IMR-90 (cell line): ENCODE measurements around the gene SPIC. TPM values are rescaled to one million over a fixed set of nuclear protein-coding genes. Genes with fewer than 3 reads are reported as not detected.

ENCODE experiments used
- ATAC-seq: fragments of 200-7000 bp; cut with Tn5 transposase; 2 replicates; pipeline ENCODE4 v1.9.1; 2020; ENCODE audit warnings: low read depth, mild to moderate bottlenecking, moderate library complexity
- BruUV-seq: library from RNA; stranded (reverse); fragments of 400-500 nt; replicated peaks from 2 replicates; lab custom pipeline; 2021; lab: Mats Ljungman, UMichigan
- CTCF ChIA-PET: fragments of 300-600 bp; formaldehyde crosslinking; extraction: SDS; loops from one replicate; lab custom pipeline; 2021; ENCODE audit warnings: antibody characterized with exemption; lab: Yijun Ruan, JAX
- POLR2A ChIA-PET: fragments of 300-600 bp; sonication (Branson Sonifier 250); formaldehyde crosslinking; loops from one replicate; lab custom pipeline; 2022; ENCODE audit warnings: antibody characterized with exemption; ENCODE audit not compliant: unreplicated experiment; lab: Charles Lee
- DNase-seq: peaks from one replicate; pipeline ENCODE4 v3.0.0; 2013
- H2AFZ ChIP-seq: replicated peaks from 2 replicates; pipeline ENCODE3; 2013; ENCODE audit warnings: low read length, mild to moderate bottlenecking; ENCODE audit not compliant: poor library complexity
- H2AK5ac ChIP-seq: 2 replicates; pipeline ENCODE4 v1.6.1; 2013; ENCODE audit warnings: low read depth, low read length, inconsistent platforms
- H2AK9ac ChIP-seq: replicated peaks from 2 replicates; pipeline ENCODE3; 2013; ENCODE audit warnings: mild to moderate bottlenecking, low read depth, low read length, moderate library complexity; ENCODE audit not compliant: poor library complexity
- H2BK120ac ChIP-seq: 2 replicates; pipeline ENCODE4 v1.6.1; 2013; ENCODE audit warnings: low read depth, low read length, inconsistent platforms
- H2BK15ac ChIP-seq: 3 replicates; pipeline ENCODE4 v1.6.1; 2013; ENCODE audit warnings: low read depth, low read length, inconsistent platforms
- H2BK20ac ChIP-seq: 2 replicates; pipeline ENCODE4 v1.6.1; 2013; ENCODE audit warnings: low read depth, mild to moderate bottlenecking, inconsistent platforms, low read length, moderate library complexity
- H2BK5ac ChIP-seq: 2 replicates; pipeline ENCODE4 v1.6.1; 2013; ENCODE audit warnings: mild to moderate bottlenecking, low read depth, low read length, inconsistent platforms; ENCODE audit not compliant: poor library complexity, severe bottlenecking
- H3K14ac ChIP-seq: replicated peaks from 2 replicates; pipeline ENCODE4 v1.6.1; 2013; ENCODE audit warnings: low read depth, low read length, inconsistent platforms
- H3K18ac ChIP-seq: 2 replicates; pipeline ENCODE4 v1.6.1; 2013; ENCODE audit warnings: low read depth, low read length, control low read depth
- H3K23ac ChIP-seq: 2 replicates; pipeline ENCODE4 v1.6.1; 2013; ENCODE audit warnings: low read depth, low read length, inconsistent platforms
- H3K27ac ChIP-seq: 2 replicates; pipeline ENCODE4 v1.5.1; 2013; ENCODE audit warnings: mild to moderate bottlenecking, control low read depth, low read length; ENCODE audit not compliant: insufficient read depth
- H3K27me3 ChIP-seq: 2 replicates; pipeline ENCODE4 v1.6.1; 2013; ENCODE audit warnings: low read length; ENCODE audit not compliant: control insufficient read depth, insufficient read depth
- H3K36me3 ChIP-seq: 2 replicates; pipeline ENCODE4 v1.6.1; 2013; ENCODE audit warnings: low read length, mixed read lengths; ENCODE audit not compliant: control insufficient read depth, insufficient read depth
- H3K4ac ChIP-seq: 2 replicates; pipeline ENCODE4 v1.6.1; 2013; ENCODE audit warnings: low read depth, low read length, inconsistent platforms
- H3K4me1 ChIP-seq: 2 replicates; pipeline ENCODE4 v1.6.1; 2013; ENCODE audit warnings: low read length, mixed read lengths; ENCODE audit not compliant: control insufficient read depth, insufficient read depth
- H3K4me2 ChIP-seq: 2 replicates; pipeline ENCODE4 v1.6.1; 2013; ENCODE audit warnings: low read depth, mild to moderate bottlenecking, control low read depth, low read length, moderate library complexity
- H3K4me3 ChIP-seq: 2 replicates; pipeline ENCODE4 v1.5.1; 2013; ENCODE audit warnings: low read depth, mild to moderate bottlenecking, control low read depth, low read length, moderate library complexity; ENCODE audit not compliant: insufficient read depth
- H3K56ac ChIP-seq: 2 replicates; pipeline ENCODE4 v1.6.1; 2013; ENCODE audit warnings: low read length, inconsistent platforms; ENCODE audit not compliant: insufficient read depth; ENCODE audit errors: extremely low read depth
- H3K79me1 ChIP-seq, 2 experiments: 2 replicates each; pipeline ENCODE4 v1.6.1; 2013; ENCODE audit warnings: low read length in 2 of 2, inconsistent platforms in 1 of 2, low read depth in 1 of 2
- H3K9ac ChIP-seq: 2 replicates; pipeline ENCODE4 v1.6.1; 2013; ENCODE audit warnings: low read depth, low read length, control low read depth
- H3K9me1 ChIP-seq: 2 replicates; pipeline ENCODE4 v1.6.1; 2013; ENCODE audit warnings: low read length, inconsistent platforms; ENCODE audit not compliant: insufficient read depth
- H3K9me3 ChIP-seq: 2 replicates; pipeline ENCODE4 v1.6.1; 2013; ENCODE audit warnings: low read length; ENCODE audit not compliant: control insufficient read depth, insufficient read depth
- H4K20me1 ChIP-seq: 2 replicates; pipeline ENCODE4 v1.6.1; 2013; ENCODE audit warnings: low read length, inconsistent platforms; ENCODE audit not compliant: insufficient read depth
- H4K5ac ChIP-seq: 2 replicates; pipeline ENCODE4 v1.6.1; 2013; ENCODE audit warnings: mild to moderate bottlenecking, low read depth, low read length, control low read depth
- H4K8ac ChIP-seq, 2 experiments: 2 replicates each; pipeline ENCODE4 v1.6.1; 2013; ENCODE audit warnings: low read depth in 2 of 2, low read length in 2 of 2, control low read depth in 1 of 2, inconsistent platforms in 1 of 2
- H4K91ac ChIP-seq: 2 replicates; pipeline ENCODE4 v1.6.1; 2013; ENCODE audit warnings: low read depth, low read length, inconsistent platforms; ENCODE audit not compliant: insufficient read depth
- BHLHE40 ChIP-seq: fragments of 150-350 bp; IDR thresholded peaks from 2 replicates; pipeline ENCODE4 v1.6.1; 2016; ENCODE audit warnings: mild to moderate bottlenecking, low read depth, low read length
- CHD1 ChIP-seq: IDR thresholded peaks from 2 replicates; pipeline ENCODE4 v1.6.1; 2012; ENCODE audit warnings: low read depth, low read length, improper control_type of control experiment
- NFE2L2 ChIP-seq: fragments of 150-350 bp; IDR thresholded peaks from 2 replicates; pipeline ENCODE4 v1.6.1; 2016; ENCODE audit warnings: low read depth, mild to moderate bottlenecking, low read length
- POLR2A ChIP-seq: IDR thresholded peaks from 2 replicates; pipeline ENCODE4 v1.6.1; 2012; ENCODE audit warnings: mild to moderate bottlenecking, low read depth, low read length
- WGBS, 2 experiments: methylation state at CpG; one replicate each; pipeline versions ENCODE4 v1.1.5 to v1.1.7; 2013; ENCODE audit warnings: missing lambda C conversion rate in 2 of 2; ENCODE audit not compliant: insufficient read length in 1 of 2; ENCODE audit errors: extremely low coverage in 2 of 2; 5-methylcytosine and 5-hydroxymethylcytosine counted together
- dilution Hi-C: fragments of 300-500 bp; cut with HindIII; formaldehyde crosslinking; loops from one replicate; pipeline ENCODE4 v1.14.3; 2018; ENCODE audit warnings: low sequenced_read_pairs; ENCODE audit not compliant: unreplicated experiment
- in situ Hi-C: fragments of 300-500 bp; cut with MboI; formaldehyde crosslinking; loops from 3 replicates; pipeline ENCODE4 v1.14.3; 2019; ENCODE audit warnings: low sequenced_read_pairs, inconsistent platforms, mixed read lengths
- intact Hi-C: fragments of 100-400 bp; cut with micrococcal nuclease; formaldehyde crosslinking; loops from 2 replicates; pipeline ENCODE4 v1.10.0; 2022
- polyA plus RNA-seq, 3 experiments: library from polyadenylated mRNA; depleted of rRNA; stranded (reverse); fragments of >200 nt; gene quantifications; 2 replicates each; pipeline ENCODE4 v1.2.3, GENCODE V29; 2012; ENCODE audit warnings: low replicate concordance in 1 of 3
- total RNA-seq: library from RNA; depleted of rRNA; stranded (reverse); fragments of >200 nt; gene quantifications from 2 replicates; pipeline ENCODE4 v1.2.3, GENCODE V29; 2012
- TF ChIP-seq, protein P1 (sequence below): conservative IDR thresholded peaks from 2 replicates; pipeline ENCODE4 v1.5.1; 2012; ENCODE audit warnings: mild to moderate bottlenecking, low read depth, low read length, improper control_type of control experiment
- TF ChIP-seq, protein P2 (sequence below): fragments of 150-350 bp; IDR thresholded peaks from 2 replicates; pipeline ENCODE4 v1.6.1; 2016; ENCODE audit warnings: low read depth, mild to moderate bottlenecking, low read length, moderate library complexity, borderline replicate concordance

SPIC gene
- total and polyA plus RNA-seq, 2 of the 4 experiments (the other 2 are of a cell fraction) = not detected

DNA sequence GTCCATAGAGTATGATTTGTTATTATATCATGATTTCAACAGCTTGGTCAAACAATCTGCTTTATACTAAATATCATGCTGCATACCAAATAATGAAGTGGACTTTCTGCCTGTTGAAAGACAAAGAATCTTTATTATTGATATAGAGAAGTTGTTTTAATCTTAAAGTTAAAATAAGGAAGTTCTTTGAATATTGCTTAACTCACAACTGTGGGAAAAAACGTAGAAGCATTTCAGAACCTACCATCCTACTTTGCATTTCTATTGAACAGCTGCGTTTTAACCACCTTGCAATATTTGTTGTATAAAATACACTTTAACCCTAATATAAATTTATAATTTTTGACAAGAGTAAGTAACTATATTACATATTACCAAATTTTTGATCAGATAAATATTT, 44.7 kb upstream of the SPIC start:
- no peaks in the 10 kb centered on the region for H3K27me3 ChIP-seq
- dilution Hi-C loops = no loop called here
- H2AFZ ChIP-seq = no peak overlapping the region
- no peak overlapping the region for H2AK9ac ChIP-seq
- H2AK5ac ChIP-seq = no peak overlapping the region
- H3K56ac ChIP-seq = no peak overlapping the region
- no peak overlapping the region for H2BK120ac ChIP-seq
- no peaks in the 10 kb centered on the region for H3K36me3 ChIP-seq
- ChIA-PET CTCF (no interaction called here), POLR2A (no interaction called here)
- no peaks in the 10 kb centered on the region for H4K20me1 ChIP-seq
- no CpG with 5 or more reads among the region's 2 CpGs for WGBS, 2 experiments
- no peak overlapping the region for H3K14ac ChIP-seq
- no peaks in the 10 kb centered on the region for H3K79me1 ChIP-seq
- no peak overlapping the region for H3K4me3 ChIP-seq
- H3K27ac ChIP-seq = no peak overlapping the region
- no peak for ATAC-seq
- no peak overlapping the region for H2BK15ac ChIP-seq
- H3K4me2 ChIP-seq = no peak overlapping the region
- no TSS peak for BruUV-seq
- no peak overlapping the region for H3K23ac ChIP-seq
- H3K9me1 ChIP-seq = no peaks in the 10 kb centered on the region
- H3K9ac ChIP-seq = no peak overlapping the region
- H3K4me1 ChIP-seq = no peaks in the 10 kb centered on the region
- no peak overlapping the region for H3K4ac ChIP-seq
- H2BK5ac ChIP-seq = no peak overlapping the region
- H4K8ac ChIP-seq = no peak overlapping the region
- no peak for DNase-seq
- no peaks in the 10 kb centered on the region for H3K9me3 ChIP-seq
- intact Hi-C loops = no loop called here
- in situ Hi-C loops = no loop called here
- H3K18ac ChIP-seq = no peak overlapping the region
- TF ChIP-seq BHLHE40 (no peak), POLR2A (no peak), NFE2L2 (no peak), CHD1 (no peak)
- TF ChIP-seq, protein P1, sequence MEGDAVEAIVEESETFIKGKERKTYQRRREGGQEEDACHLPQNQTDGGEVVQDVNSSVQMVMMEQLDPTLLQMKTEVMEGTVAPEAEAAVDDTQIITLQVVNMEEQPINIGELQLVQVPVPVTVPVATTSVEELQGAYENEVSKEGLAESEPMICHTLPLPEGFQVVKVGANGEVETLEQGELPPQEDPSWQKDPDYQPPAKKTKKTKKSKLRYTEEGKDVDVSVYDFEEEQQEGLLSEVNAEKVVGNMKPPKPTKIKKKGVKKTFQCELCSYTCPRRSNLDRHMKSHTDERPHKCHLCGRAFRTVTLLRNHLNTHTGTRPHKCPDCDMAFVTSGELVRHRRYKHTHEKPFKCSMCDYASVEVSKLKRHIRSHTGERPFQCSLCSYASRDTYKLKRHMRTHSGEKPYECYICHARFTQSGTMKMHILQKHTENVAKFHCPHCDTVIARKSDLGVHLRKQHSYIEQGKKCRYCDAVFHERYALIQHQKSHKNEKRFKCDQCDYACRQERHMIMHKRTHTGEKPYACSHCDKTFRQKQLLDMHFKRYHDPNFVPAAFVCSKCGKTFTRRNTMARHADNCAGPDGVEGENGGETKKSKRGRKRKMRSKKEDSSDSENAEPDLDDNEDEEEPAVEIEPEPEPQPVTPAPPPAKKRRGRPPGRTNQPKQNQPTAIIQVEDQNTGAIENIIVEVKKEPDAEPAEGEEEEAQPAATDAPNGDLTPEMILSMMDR = no peak
- TF ChIP-seq, protein P2, sequence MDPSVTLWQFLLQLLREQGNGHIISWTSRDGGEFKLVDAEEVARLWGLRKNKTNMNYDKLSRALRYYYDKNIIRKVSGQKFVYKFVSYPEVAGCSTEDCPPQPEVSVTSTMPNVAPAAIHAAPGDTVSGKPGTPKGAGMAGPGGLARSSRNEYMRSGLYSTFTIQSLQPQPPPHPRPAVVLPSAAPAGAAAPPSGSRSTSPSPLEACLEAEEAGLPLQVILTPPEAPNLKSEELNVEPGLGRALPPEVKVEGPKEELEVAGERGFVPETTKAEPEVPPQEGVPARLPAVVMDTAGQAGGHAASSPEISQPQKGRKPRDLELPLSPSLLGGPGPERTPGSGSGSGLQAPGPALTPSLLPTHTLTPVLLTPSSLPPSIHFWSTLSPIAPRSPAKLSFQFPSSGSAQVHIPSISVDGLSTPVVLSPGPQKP = no peak
- H4K91ac ChIP-seq = no peak overlapping the region
- H2BK20ac ChIP-seq = no peak overlapping the region
- no peak overlapping the region for H4K5ac ChIP-seq
